Measurements from ENCODE around the gene CRMP1.
"Not testable (repeated sequence)": the region's sequence is repeated elsewhere in the genome, so short reads cannot be mapped to it uniquely, and the experiment has no call there.

DNA sequence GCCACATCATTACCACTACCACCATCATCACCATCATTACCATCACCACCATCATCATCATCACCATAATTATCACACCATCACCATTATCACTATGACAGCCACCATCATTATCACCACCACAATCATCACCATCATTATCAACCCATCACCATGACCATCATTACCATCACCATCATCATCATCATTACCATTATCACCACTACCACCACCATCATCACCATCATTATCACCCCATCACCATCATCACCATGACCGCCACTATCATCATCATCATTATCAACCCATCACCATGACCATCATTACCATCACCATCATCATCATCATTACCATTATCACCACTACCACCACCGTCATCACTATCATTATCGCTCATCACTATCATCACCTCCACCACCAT lies 36.5 kb downstream of the CRMP1 start:
- TF ChIP-seq CTCF (conservative IDR thresholded peaks at IDR 0.05; ENCODE audit: low read depth, low read length); EZH2phosphoT487 (IDR thresholded peaks at IDR 0.05; ENCODE audit: borderline replicate concordance, low read length): not testable (repeated sequence)

All from PC-3 (cell line).